Prostate gland (tissue), 2 donors: ENCODE measurements around the gene APOA5. TPM values are rescaled to one million over a fixed set of nuclear protein-coding genes. Genes with fewer than 3 reads are reported as not detected.

ENCODE experiments used
- DNase-seq: peaks from one replicate; pipeline ENCODE4 v3.0.0-alpha.2; 2019; ENCODE audit warnings: low spot score
- H3K27ac ChIP-seq, 2 donors: fragments of 200-600 bp; sonication (generic); 2 replicates each; pipeline ENCODE4 v1.5.1; 2017 to 2019
- H3K27me3 ChIP-seq: fragments of 200-600 bp; sonication (generic); replicated peaks from 2 replicates; pipeline ENCODE4 v1.5.1; 2019; ENCODE audit not compliant: insufficient read depth
- H3K36me3 ChIP-seq, 2 donors: fragments of 200-600 bp; sonication (generic); 1 replicate in 1 of 2; 2 replicates in 1 of 2; pipeline versions ENCODE4 v1.5.1 to v1.8.1; 2017 to 2019
- H3K4me1 ChIP-seq: fragments of 200-600 bp; sonication (generic); replicated peaks from 2 replicates; pipeline ENCODE4 v1.5.1; 2019
- H3K4me3 ChIP-seq, 2 donors: fragments of 200-600 bp; sonication (generic); 2 replicates each; pipeline ENCODE4 v1.5.1; 2017 to 2019
- H3K9me3 ChIP-seq: fragments of 200-600 bp; sonication (generic); 2 replicates; pipeline ENCODE4 v1.5.1; 2017
- POLR2A ChIP-seq: fragments of 450-650 bp; IDR thresholded peaks from one replicate; pipeline ENCODE4 v1.6.1; 2016; ENCODE audit warnings: antibody characterized with exemption, mild to moderate bottlenecking
- POLR2AphosphoS5 ChIP-seq: sonication (generic); formaldehyde crosslinking; IDR thresholded peaks from one replicate; pipeline ENCODE4 v1.6.1; 2017; ENCODE audit warnings: antibody characterized with exemption
- WGBS: methylation state at CpG from one replicate; pipeline ENCODE4 v1.1.5; 2018; 5-methylcytosine and 5-hydroxymethylcytosine counted together
- intact Hi-C: fragments of 100-400 bp; cut with DNase I; formaldehyde crosslinking; loops from one replicate; pipeline ENCODE4 v1.14.2; 2022
- total RNA-seq, 2 donors: library from RNA; depleted of rRNA; stranded (reverse); fragments of >200 nt; gene quantifications; one replicate each; pipeline ENCODE4 v1.1.0, GENCODE V29; 2016
- TF ChIP-seq, protein P1 (sequence below), 4 experiments: fragments of 200-600 bp in 2 of 4; fragments of 450-650 bp in 2 of 4; sonication (generic) in 2 of 4; IDR thresholded peaks; 1 replicate in 3 of 4; 2 replicates in 1 of 4; pipeline ENCODE4 v1.5.1; 2016 to 2019; ENCODE audit warnings: antibody characterized with exemption in 4 of 4, mild to moderate bottlenecking in 2 of 4, moderate library complexity in 2 of 4

Gene APOA5
- total RNA-seq, 2 donors from 2014 or later: 0.87 TPM; not detected in 1

- Histone ChIP-seq H3K9me3 (no peaks in the 10 kb centered on the region), H3K27me3 (no peaks in the 10 kb centered on the region), H3K36me3 (no peaks in the 10 kb centered on the region), H3K27ac (no peak overlapping the region), H3K4me3 (no peak overlapping the region), H3K4me1 (no peaks in the 10 kb centered on the region)
- TF ChIP-seq, protein P1, sequence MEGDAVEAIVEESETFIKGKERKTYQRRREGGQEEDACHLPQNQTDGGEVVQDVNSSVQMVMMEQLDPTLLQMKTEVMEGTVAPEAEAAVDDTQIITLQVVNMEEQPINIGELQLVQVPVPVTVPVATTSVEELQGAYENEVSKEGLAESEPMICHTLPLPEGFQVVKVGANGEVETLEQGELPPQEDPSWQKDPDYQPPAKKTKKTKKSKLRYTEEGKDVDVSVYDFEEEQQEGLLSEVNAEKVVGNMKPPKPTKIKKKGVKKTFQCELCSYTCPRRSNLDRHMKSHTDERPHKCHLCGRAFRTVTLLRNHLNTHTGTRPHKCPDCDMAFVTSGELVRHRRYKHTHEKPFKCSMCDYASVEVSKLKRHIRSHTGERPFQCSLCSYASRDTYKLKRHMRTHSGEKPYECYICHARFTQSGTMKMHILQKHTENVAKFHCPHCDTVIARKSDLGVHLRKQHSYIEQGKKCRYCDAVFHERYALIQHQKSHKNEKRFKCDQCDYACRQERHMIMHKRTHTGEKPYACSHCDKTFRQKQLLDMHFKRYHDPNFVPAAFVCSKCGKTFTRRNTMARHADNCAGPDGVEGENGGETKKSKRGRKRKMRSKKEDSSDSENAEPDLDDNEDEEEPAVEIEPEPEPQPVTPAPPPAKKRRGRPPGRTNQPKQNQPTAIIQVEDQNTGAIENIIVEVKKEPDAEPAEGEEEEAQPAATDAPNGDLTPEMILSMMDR (IDR thresholded peaks at IDR 0.05): no peak
- TF ChIP-seq POLR2AphosphoS5 (no peak), POLR2A (no peak)
- WGBS: 77% methylated on average over 9 of the region's 9 CpGs
- DNase-seq: no peak
- intact Hi-C loops: no loop called here
Observed at GRCh38 chr11:116826751-116827431, 35.2 kb upstream of the APOA5 start.

DNA sequence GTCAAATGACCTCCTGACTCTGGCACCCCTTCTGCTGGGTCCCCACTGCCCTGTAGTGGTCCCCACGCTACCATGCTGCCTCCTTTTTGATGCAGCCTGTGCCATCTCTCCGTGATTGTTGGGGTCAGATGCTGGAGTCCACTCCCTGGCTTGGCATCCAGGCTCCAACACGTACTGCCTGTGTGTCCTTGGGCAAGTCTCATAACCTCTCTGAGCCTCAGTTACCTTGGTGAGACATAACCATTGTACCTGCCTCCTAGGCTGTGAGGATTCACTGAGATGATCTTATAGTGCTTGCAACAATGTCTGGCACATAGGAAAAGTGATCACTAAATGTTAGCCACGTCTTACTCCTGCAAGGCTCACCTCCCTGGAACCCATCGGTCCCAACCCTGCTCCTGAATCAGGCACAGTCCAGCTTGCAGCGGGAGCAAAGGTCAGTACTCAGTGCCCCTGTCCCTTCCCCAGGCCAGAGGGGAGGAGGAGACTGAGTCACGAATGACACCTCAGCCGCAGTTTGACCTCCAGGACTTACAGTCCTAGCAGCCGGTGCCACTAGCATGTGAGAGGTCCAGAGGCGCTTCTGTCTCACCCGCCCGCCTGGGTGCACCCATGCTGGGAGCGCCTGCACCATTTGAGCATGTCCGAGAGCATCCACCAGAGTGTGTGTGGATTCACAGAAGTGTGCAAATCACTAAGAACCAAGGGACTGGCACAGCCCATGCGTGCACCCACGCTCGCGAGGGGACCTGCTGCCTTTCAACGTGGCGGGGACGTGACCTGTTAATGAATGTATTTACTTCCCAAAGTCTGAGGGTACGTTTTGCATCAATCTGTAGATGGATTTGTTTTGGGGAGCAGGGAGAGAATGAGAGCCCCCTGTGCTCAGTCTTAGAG is 34.4 kb upstream of the APOA5 start:
- intact Hi-C loops: no loop called here
- Histone ChIP-seq H3K9me3 (no peaks in the 10 kb centered on the region), H3K36me3 (no peaks in the 10 kb centered on the region), H3K27ac (no peak overlapping the region), H3K27me3 (no peaks in the 10 kb centered on the region), H3K4me3 (no peak overlapping the region), H3K4me1 (no peaks in the 10 kb centered on the region)
- TF ChIP-seq POLR2AphosphoS5 (no peak), POLR2A (no peak)
- TF ChIP-seq, protein P1 (IDR thresholded peaks at IDR 0.05): no peak
- DNase-seq: no peak
- WGBS: 74% methylated on average over 22 of the region's 22 CpGs

- Histone ChIP-seq H3K4me1 (no peaks in the 10 kb centered on the region), H3K27ac (no peak overlapping the region), H3K9me3 (no peaks in the 10 kb centered on the region), H3K27me3 (no peaks in the 10 kb centered on the region), H3K4me3 (no peak overlapping the region), H3K36me3 (no peaks in the 10 kb centered on the region)
- 74% methylated on average over 5 of the region's 5 CpGs for WGBS
- TF ChIP-seq POLR2A: no peak
- no peak for TF ChIP-seq POLR2AphosphoS5
- TF ChIP-seq, protein P1 (IDR thresholded peaks at IDR 0.05): no peak
- intact Hi-C loops: no loop called here
- no peak for DNase-seq
Observed at GRCh38 chr11:116825434-116825833, 33.8 kb upstream of the APOA5 start.

GRCh38 chr11:116823031-116823843 is 31.6 kb upstream of the APOA5 start, which contains the start of gene APOA4:
TSS of gene APOA4 (minus strand) at chr11:116823304. CDS start at chr11:116823191, 113 bp downstream.
- DNase-seq: no peak
- intact Hi-C loops: no loop called here
- H3K36me3 ChIP-seq: no peaks in the 10 kb centered on the region

More at GRCh38 chr11:116823031-116823843, 31.6 kb upstream of the APOA5 start, which contains the start of gene APOA4:
- Histone ChIP-seq H3K27ac (no peak within 1 kb of the TSS), H3K27me3 (no peaks in the 10 kb centered on the region), H3K4me1 (no peaks in the 10 kb centered on the region), H3K4me3 (no peak within 1 kb of the TSS), H3K9me3 (no peaks in the 10 kb centered on the region)
- TF ChIP-seq POLR2A (no peak), POLR2AphosphoS5 (no peak)
- TF ChIP-seq, protein P1 (IDR thresholded peaks at IDR 0.05): no peak
- 80% methylated on average over 16 of the region's 16 CpGs for WGBS
